Esophagus muscularis mucosa (tissue), 4 donors: Measurements from ENCODE around the gene PREX1. TPM values are rescaled to one million over a fixed set of nuclear protein-coding genes. Genes with fewer than 3 reads are reported as not detected.

Experiments used
- DNase-seq: peaks from one replicate; pipeline ENCODE4 v3.0.0-alpha.2; 2017; ENCODE audit errors: extremely low spot score
- H3K27ac ChIP-seq, 4 donors: fragments of 200-600 bp; sonication (generic); replicated peaks in 1 of 4; 1 replicate in 3 of 4; 2 replicates in 1 of 4; pipeline ENCODE4 v1.5.1; 2016 to 2019; ENCODE audit warnings: mild to moderate bottlenecking in 1 of 4
- H3K27me3 ChIP-seq, 4 donors: fragments of 200-600 bp; sonication (generic); one replicate each; pipeline versions ENCODE4 v1.5.1 to v1.6.0; 2016 to 2019
- H3K36me3 ChIP-seq, 4 donors: fragments of 200-600 bp; sonication (generic); one replicate each; pipeline ENCODE4 v1.5.1; 2016 to 2019
- H3K4me1 ChIP-seq, 4 donors: fragments of 200-600 bp; sonication (generic); one replicate each; pipeline ENCODE4 v1.5.1; 2016 to 2019
- H3K4me3 ChIP-seq, 4 donors: fragments of 200-600 bp; sonication (generic); 1 replicate in 2 of 4; 2 replicates in 2 of 4; pipeline ENCODE4 v1.5.1; 2016 to 2019; ENCODE audit warnings: mild to moderate bottlenecking in 4 of 4, moderate library complexity in 1 of 4
- H3K9me3 ChIP-seq, 4 donors: fragments of 200-600 bp; sonication (generic); 1 replicate in 3 of 4; 2 replicates in 1 of 4; pipeline ENCODE4 v1.5.1; 2016 to 2019
- CTCF ChIP-seq, 3 experiments: fragments of 200-600 bp in 2 of 3; fragments of 450-650 bp in 1 of 3; sonication (generic) in 2 of 3; IDR thresholded peaks; one replicate each; pipeline ENCODE4 v1.5.1; 2017 to 2019; ENCODE audit warnings: antibody characterized with exemption in 3 of 3, mild to moderate bottlenecking in 2 of 3, moderate library complexity in 1 of 3
- EP300 ChIP-seq: sonication (generic); formaldehyde crosslinking; IDR thresholded peaks from one replicate; pipeline ENCODE4 v1.6.1; 2017; ENCODE audit warnings: antibody characterized with exemption
- POLR2A ChIP-seq: fragments of 450-650 bp; IDR thresholded peaks from one replicate; pipeline ENCODE4 v1.6.1; 2017; ENCODE audit warnings: antibody characterized with exemption, moderate library complexity, mild to moderate bottlenecking, low read depth
- POLR2AphosphoS5 ChIP-seq, 2 donors: sonication (generic); formaldehyde crosslinking; IDR thresholded peaks; one replicate each; pipeline ENCODE4 v1.6.1; 2017; ENCODE audit warnings: antibody characterized with exemption in 2 of 2
- WGBS: methylation state at CpG from one replicate; pipeline ENCODE4 v1.1.5; 2018; 5-methylcytosine and 5-hydroxymethylcytosine counted together
- intact Hi-C: fragments of 100-400 bp; cut with DNase I; formaldehyde crosslinking; loops from one replicate; pipeline ENCODE4 v1.15.1; 2023
- total RNA-seq, 4 donors: library from RNA; depleted of rRNA; stranded (reverse); fragments of >200 nt; gene quantifications; one replicate each; pipeline versions ENCODE4 v1.1.0 to v1.2.1, GENCODE V29; 2016

The PREX1 gene
- total RNA-seq, 4 donors from 2014 or later = 20.8 to 37.1 (median 24.3) TPM

GRCh38 chr20:48645666-48646065 is 182.1 kb downstream of the PREX1 start:
- Histone ChIP-seq H3K27ac (no peak overlapping the region), H3K9me3 (no peaks in the 10 kb centered on the region), H3K4me1 (no peaks in the 10 kb centered on the region), H3K27me3 (no peaks in the 10 kb centered on the region), H3K36me3 (peaks cover 0 to 93% (median 65%) of the 10 kb centered on the region in 4 donors), H3K4me3 (no peak overlapping the region)
- TF ChIP-seq CTCF (IDR thresholded peaks at IDR 0.05) (no peak), POLR2AphosphoS5 (IDR thresholded peaks at IDR 0.05) (no peak), POLR2A (no peak), EP300 (no peak)
- no peak for DNase-seq
- intact Hi-C loops = no loop called here
- 97% methylated on average over 11 of the region's 13 CpGs for WGBS

GRCh38 chr20:48644286-48644828 is 183.4 kb downstream of the PREX1 start:
- peaks cover 0 to 93% (median 67%) of the 10 kb centered on the region in 4 donors for H3K36me3 ChIP-seq
- no peaks in the 10 kb centered on the region for H3K9me3 ChIP-seq
- no peaks in the 10 kb centered on the region for H3K27me3 ChIP-seq
- WGBS = 94% methylated on average over 7 of the region's 15 CpGs
- no peak for DNase-seq
- H3K4me1 ChIP-seq = no peaks in the 10 kb centered on the region
- H3K4me3 ChIP-seq = no peak overlapping the region
- H3K27ac ChIP-seq = no peak overlapping the region
- intact Hi-C loops = no loop called here
- no peak for TF ChIP-seq EP300
- TF ChIP-seq CTCF (IDR thresholded peaks at IDR 0.05) = no peak
- no peak for TF ChIP-seq POLR2A
- no peak for TF ChIP-seq POLR2AphosphoS5 (IDR thresholded peaks at IDR 0.05)

- Histone ChIP-seq H3K9me3 (no peaks in the 10 kb centered on the region), H3K27ac (no peak overlapping the region), H3K4me3 (no peak overlapping the region), H3K4me1 (no peaks in the 10 kb centered on the region), H3K36me3 (peaks cover 0 to 93% (median 72%) of the 10 kb centered on the region in 4 donors), H3K27me3 (no peaks in the 10 kb centered on the region)
- 95% methylated on average over 6 of the region's 11 CpGs for WGBS
- intact Hi-C loops = no loop called here
- TF ChIP-seq POLR2A (no peak), CTCF (IDR thresholded peaks at IDR 0.05) (no peak), EP300 (no peak), POLR2AphosphoS5 (IDR thresholded peaks at IDR 0.05) (no peak)
- DNase-seq = no peak
Measured at GRCh38 chr20:48642105-48642880, 185.5 kb downstream of the PREX1 start.

- Histone ChIP-seq H3K4me1 (no peaks in the 10 kb centered on the region), H3K4me3 (no peak overlapping the region), H3K27me3 (no peaks in the 10 kb centered on the region), H3K36me3 (peaks cover 0 to 97% (median 74%) of the 10 kb centered on the region in 4 donors), H3K9me3 (no peaks in the 10 kb centered on the region), H3K27ac (no peak overlapping the region)
- TF ChIP-seq CTCF (IDR thresholded peaks at IDR 0.05) (no peak), EP300 (no peak), POLR2A (no peak), POLR2AphosphoS5 (IDR thresholded peaks at IDR 0.05) (no peak)
- intact Hi-C loops = no loop called here
- DNase-seq = no peak
- 91% methylated on average over 2 of the region's 2 CpGs for WGBS
Measured at GRCh38 chr20:48640871-48641270, 186.9 kb downstream of the PREX1 start.
